ENCODE results near the gene SLC7A6OS. TPM values are rescaled to one million over a fixed set of nuclear protein-coding genes. Genes with fewer than 3 reads are reported as not detected.

SLC7A6OS gene
- polyA plus RNA-seq, 3 donors from 2014 or later = 22.7 to 31.2 (median 24.4) TPM

Other genes with a start within 250 kb of the SLC7A6OS start
- 100 to 1,000 TPM in 2 of 3 donors, 10 to 100 TPM in 1; 66.5 to 160 (median 119) TPM for gene NFATC3, start 225.6 kb downstream of the SLC7A6OS start, polyA plus RNA-seq
- under 1 TPM in 1 of 3 donors, not detected in 2; 0.45 TPM for gene ESRP2, start 74.8 kb downstream of the SLC7A6OS start, polyA plus RNA-seq
- 10 to 100 TPM in 1 of 3 donors, 1 to 10 TPM in 2; 4.8 to 10.7 (median 9.0) TPM for gene PLA2G15, start 65.6 kb downstream of the SLC7A6OS start, polyA plus RNA-seq
- 10 to 100 TPM in 1 of 3 donors, 1 to 10 TPM in 2; 1.9 to 12.8 (median 6.0) TPM for gene SLC7A6, start 46.4 kb downstream of the SLC7A6OS start, polyA plus RNA-seq
- 10 to 100 TPM; 30.8 to 51.8 (median 44.2) TPM for gene PRMT7, start 73 bp upstream of the SLC7A6OS start, polyA plus RNA-seq
- 1 to 10 TPM; 4.2 to 9.8 (median 7.5) TPM for gene SMPD3, start 137.6 kb upstream of the SLC7A6OS start, polyA plus RNA-seq
- 10 to 100 TPM; 13.1 to 14.9 (median 14.0) TPM for gene ZFP90, start 228.3 kb upstream of the SLC7A6OS start, polyA plus RNA-seq

Measured in immature natural killer cell (primary cell).